GM18520 (cell line): ENCODE measurements around the gene PEX14.

Source experiments
- ATAC-seq: cut with Tn5 transposase; IDR thresholded peaks from one replicate; pipeline ENCODE4 v1.9.1; 2021; ENCODE audit not compliant: unreplicated experiment

PEX14 gene

DNA sequence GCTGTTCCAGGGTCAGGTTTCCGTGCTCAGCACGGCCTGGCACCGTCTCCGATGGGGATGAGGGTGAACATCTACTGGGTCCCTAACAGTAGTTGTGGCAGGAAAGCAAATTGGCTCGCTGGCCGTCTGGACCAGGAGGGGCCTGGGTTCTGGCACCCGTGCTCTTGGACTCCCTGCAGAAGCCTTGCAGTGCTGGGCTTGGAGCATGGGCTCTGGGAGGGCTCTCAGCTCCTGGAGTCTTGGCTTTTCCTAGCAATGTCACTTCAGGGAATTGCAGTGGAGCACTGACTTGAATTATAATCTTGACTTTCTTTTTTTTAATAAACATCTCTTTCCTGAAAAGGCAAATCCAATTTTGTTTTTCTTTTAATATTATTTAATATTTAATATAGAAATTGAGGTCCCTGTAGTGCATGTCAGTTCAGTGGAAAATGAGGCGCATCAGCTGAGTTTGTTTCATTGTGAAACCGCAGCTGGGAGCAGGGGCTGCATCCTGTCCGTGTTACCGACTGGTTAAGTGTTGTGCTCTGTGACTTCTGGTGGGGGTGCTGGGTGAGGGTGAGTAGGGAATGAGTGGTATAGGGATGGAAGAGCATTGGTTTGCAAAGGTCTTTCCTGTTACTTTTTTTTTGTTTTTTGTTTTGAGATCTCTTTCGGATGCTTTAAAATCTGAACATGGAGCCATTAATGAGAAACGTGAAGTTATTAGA, 64.1 kb downstream of the PEX14 start:
- ATAC-seq: no peak

DNA sequence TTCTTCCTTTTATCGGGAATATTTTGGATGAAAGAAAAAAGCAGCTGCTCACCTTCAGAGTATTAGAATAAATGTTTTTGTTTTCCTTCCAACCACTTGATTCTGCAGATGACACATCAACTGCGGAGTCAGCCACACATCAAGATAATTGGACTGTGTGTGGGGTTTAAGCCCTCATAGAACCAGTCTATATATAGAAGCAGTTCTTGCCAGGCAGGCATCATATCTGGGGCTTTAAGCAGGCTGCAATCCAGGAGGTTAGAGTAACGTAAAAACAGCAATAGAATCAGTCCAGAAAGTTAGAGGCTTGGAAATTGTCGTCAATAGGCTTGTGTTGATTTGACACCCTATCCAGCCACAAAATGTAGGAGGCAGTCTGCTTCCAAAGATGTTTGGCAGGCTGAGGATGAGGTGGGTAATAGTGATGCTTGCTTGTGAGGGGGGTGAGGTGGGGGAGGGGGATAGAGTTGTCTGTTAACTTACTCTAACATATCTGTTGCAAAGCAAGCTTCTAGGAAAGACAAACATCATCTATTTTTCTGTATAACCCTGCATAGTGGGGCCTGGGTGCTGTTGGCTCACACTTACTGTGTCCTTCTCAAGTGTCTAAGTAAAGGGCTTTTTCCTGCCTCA, 64.8 kb downstream of the PEX14 start:
- no peak for ATAC-seq

DNA sequence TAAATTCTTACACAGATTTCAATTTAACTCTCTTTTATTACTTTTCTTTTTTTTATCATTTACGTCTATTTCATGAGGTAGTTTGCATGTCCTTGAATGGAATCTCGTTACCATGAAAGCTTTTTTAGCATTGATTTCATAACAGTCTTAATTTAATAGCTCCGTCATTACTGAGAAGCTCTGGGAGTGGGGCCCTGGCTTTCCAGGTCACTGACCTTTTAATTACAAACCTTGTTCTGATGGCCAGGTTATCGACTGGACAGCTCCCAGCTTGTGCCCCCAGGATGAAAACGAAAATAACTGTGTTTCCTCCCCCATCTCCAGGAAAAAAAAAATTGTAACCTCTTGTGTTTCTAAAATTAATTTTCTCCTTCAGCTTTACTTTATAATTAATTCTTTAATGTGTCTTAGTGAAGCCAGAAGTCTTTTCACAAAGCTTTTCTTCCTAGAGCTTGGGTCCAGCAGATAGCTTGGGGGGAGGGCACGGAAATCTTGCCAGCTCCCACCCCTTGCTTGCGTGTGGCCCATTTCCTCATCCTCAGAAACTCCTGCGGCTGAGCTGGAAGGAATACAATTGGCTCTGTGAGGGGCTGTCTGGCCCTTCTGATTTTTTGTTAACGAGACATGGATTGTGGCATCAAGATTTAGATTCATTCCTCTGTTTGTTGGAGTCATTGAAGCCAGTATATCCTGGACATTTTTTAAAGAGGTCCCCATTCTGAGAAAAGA, 65.7 kb downstream of the PEX14 start:
- ATAC-seq: no peak

DNA sequence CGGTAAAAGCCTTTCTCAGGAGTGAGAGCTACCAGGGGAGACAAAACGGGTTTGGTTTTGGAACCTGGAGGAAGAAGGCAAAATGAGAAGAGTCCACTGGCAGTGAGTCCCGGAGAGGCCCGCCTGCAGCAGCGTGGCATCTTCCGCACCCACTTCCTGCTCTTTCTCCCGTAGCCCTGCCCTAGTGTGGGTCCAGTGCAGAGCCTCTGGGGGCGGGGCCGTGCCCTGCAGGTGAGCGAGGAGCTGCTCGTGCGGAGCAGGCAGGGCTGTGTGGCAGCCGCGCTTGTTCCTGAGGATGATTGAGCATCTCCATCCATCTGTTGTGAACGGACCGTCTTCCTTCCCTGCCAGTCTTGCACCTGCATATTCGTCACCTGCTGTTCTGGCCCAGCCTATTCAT, 66.5 kb downstream of the PEX14 start:
- ATAC-seq: no peak

DNA sequence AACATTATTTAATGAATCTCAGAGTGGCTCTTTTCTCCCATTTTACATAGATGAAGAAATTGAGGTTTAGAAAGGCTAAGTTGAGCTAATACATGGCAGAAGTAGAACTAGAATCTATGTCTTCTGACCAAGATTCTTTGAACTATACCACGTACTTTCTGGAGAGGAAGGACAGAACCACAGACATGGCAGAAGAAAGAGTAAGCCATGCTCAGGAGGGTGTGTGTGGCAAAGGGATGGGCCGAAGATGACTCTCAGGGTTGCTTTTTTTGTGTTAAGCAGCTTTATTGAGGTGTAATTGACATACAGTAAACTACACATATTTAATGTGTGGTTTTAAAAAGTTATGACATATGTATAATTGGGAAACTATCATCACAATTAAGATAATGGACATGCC, 69.5 kb downstream of the PEX14 start:
- ATAC-seq: no peak

DNA sequence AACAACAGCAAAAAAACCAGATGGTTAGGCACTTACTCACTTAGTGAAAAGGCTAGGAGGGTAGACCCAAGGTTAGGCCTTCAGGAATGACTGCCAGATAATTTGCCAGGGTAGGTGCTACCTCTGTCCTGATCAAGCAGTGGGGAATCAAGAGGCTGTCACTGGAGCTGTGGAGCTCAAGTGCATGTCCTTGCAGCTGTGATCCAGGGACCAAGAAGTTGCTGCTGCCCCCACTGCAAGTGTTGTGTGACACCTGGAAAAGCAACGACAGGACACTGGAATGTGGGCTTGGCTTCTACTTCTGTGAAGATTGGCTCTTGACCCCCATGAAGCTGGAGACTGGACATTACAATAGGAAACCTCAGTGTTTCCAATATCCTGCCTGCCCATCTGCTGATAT, 72.1 kb downstream of the PEX14 start:
- ATAC-seq: no peak

DNA sequence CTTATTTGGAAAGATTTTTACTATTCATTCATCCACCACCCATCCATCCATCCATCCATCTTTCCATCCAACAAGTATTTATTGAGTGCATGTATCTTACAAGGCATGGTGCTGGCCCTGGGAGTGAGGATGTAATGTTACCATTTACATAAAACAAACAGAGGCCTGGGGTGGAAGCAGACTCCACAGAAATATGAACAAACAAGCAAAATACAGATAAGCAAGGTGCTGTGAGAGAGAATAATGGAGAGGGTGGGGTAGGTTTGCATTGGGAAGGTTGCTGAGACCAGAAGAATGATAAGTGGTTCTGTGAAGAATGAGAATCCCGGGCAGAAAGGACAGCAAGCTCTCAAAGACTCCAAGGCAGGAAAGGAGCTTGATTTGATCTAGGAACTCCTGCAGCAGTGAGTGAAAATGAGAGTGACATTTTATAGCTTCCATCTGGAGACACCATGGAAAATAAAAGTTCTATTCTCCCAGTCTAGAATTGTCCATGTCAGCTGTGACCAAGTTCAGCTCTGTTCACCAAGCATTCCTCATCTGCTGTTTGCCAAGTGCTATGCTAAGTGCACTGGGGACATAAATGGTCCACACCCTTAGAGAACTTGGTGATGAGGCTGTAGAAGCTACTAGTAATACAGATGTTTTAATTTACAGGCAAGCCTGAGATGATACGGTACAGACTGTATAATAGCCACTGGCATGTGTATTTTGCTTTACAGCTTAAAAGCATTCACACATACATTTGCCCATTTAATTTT, 75.3 kb downstream of the PEX14 start:
- no peak for ATAC-seq

DNA sequence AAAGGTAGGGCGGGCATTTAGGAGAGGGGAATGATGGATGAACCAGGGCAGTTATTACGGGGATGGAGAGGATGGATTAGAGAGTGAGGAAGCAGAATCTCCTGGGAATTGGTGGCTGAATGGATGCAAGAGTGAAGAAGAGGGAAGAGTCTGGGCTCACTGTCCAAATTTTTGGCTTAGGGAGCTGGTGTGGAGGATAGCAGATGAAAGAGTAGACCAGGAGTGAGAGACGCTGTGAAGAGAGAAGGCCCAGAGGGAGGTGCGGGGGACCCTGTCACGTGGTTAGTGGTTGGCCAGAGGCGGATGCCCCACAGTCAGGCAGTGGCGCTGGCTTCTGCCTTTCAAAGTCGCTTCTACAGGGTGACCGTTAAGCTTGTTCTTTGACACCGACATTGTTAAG, 78.4 kb downstream of the PEX14 start:
- no peak for ATAC-seq

DNA sequence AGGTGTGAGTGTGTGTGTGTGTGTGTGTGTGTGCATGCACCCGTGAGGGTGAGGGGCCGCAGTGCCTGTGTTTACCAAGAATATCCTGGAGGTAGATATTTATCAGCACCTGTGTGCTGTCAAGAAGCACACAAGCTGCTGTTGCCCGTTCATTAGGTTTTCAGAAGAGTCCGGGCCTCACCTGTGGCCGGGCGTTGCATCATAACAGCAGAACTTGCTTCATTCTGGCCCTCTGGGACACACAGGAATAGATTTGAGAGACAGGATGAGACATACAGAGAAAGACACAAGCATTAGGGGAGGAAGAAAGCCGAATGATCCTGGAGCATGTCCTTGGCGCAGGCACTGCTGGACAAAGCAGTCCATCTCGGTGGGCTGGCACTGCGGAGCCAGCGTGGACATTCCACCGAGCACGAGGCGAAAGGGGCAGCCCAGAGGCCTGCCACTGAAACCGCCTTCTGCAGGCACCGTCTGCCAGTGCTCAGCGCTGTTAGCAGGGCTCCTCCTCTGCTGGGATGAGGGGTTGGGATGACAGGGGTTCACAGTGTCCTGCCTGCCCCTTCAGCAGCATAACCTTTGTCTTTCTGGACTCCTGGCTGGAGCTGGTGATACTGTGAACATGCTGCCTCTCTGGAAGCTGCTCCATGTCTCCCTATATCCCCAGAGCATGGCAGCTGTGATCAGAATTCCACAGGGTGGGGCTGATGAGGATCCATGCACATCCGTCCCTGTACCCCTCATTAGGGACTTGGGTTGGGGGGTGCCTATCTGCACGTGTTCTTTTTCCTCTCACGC, 81.1 kb downstream of the PEX14 start:
- no peak for ATAC-seq

DNA sequence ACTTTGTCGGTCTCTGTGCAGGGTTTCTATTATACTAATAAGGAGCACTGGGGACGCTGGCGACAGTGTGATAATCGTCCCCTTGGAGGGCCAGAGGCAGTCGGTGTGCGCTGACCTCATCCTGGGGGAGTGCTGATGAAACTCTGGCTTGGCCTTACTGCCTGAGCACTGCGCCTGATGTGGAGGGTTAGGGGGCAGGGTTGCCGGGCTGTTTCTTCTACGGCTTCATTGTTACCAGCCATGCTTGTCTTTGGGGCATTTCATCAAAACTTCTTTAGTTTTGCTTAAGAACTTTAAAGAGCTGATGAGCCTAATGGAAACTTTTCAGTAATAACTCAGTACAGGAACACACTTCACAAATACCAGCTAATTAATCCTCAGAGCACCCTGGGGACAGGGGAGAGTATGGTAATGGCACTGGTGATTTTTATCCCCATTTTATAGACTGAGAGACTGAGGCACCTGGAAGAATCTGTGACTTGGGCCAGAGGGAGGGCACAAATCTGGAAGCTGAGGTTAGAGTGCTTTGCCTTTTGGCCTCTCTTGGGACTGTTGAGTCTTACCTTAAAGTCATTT, 81.8 kb downstream of the PEX14 start:
- no peak for ATAC-seq

DNA sequence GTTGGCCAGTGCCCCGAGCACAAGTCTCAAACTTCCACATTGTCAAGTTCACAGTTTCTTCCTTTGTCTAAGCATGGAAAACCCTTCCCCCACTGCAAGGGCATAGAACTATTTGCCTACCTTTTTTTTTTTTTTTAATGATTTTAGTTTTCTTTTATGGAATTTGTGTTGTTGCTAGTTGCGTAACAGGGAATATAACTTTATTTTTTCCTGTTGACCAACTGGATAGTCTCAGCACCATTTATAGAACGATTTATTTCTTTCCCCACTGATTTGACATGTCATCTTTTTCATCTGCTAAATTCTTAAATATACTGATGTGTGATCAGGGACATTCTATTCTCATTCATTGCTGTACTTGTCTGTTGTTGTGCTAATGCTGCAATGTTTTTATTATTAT, 83.0 kb downstream of the PEX14 start:
- ATAC-seq: no peak

DNA sequence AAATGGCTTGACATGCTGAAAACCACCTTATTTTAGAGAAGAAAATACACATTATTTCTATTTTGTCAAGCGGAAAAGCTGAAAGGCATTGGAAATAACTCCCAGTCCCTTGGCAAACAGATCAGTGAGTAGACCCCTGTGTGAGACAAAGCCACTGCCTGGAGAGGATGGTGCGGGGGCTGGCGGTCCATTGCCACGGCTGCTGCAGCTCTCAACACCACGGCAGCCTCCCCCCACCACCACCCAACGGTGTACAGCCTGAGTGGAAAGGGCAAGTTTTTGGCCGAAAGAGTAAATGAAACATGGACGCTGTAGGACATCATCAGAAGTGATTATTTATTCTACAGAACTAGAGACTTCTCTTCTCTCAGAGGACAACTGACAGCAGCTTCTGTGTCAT, 84.6 kb downstream of the PEX14 start:
- no peak for ATAC-seq

DNA sequence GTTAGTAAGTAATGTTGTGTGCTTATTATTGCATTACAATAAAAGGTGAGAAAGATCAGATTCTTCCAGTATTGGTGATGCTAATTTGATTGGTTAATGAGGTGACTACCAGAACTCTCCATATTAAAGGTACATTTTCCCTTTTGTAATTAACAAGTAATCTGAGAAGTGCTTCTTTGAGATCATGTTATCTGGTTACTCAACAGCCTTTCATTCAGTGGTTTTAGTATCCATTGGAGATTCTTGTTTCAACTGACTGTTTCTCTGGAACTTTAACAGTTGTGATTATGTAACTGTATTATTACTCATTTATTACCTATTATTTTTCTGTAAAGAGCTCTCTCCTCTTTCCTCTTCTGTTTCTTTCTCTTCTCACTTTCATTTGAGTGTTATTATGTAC, 86.7 kb downstream of the PEX14 start:
- no peak for ATAC-seq

DNA sequence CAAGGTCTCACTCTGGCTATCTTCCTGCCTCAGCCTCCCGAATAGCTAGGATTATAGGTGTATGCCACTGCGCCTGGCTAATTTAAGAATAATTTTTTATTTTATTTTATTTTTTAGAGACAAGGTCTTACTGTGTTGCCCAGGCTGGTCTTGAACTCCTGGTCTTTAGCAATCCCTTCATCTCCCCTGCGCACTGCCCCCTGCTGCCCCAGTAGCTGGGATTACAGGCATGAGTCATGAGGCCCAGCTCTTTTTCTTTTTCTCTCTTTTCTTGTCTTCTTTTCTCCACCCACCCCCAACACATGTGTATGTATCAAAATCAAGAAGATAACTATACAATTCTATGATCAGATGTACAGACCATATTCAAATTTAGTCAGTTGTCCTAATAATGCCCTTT, 87.2 kb downstream of the PEX14 start:
- no peak for ATAC-seq

DNA sequence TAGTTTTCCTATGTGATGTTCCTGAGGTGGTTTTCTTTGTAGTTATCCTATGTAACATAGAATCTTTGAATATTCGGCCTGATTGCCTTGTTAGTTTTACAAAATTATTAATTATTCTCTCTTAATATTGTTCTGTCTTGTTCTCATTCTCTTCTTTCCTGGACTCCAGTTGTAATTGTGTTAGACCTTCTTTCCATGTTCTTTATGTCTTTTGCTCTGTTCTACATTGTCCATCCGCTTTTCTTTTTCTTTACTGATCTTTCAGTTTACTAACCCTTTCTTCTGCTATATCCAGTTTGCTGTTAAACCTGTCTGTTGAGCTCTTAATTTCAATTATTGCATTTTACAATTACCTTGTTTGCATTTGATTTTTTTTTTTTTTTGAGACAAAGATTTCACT, 89.3 kb downstream of the PEX14 start:
- ATAC-seq: no peak

DNA sequence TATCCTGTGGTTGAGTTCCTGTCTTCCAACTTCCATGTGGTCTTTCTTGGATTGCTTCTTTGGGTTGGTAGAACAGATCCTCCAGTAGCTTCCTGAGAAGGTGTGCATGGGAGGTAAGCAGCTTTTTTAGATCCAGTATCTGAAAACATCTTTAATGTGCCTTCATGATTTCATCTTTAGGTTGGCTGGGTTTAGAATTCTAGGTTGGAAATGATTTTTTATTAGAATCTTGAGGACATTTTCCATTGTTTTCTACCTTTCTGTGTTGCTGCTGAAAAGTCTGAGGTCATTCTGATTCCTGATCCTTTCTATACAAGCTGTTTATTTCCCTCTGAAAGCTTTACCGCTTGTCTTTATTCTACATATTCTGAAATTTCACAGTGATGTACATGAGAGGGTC, 94.8 kb downstream of the PEX14 start:
- ATAC-seq: no peak

DNA sequence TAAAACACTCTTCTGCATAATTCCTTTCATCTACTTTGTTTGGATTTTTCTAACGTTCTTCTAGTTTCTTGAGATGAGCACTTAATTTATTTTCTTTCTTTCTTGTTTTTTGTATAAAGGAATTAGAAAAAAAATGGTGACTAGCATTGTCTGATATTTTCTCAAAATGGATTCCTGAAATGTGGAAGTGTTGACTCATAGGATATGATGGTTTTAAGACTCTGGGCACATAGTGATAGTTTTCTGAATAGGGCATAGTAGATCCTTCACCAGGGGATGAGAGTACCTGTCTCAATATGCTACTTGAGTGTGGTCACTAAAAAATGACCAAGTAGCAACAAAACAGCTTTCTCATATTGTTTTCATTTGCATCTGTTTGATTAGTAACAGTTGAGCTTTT, 100.9 kb downstream of the PEX14 start:
- no peak for ATAC-seq

DNA sequence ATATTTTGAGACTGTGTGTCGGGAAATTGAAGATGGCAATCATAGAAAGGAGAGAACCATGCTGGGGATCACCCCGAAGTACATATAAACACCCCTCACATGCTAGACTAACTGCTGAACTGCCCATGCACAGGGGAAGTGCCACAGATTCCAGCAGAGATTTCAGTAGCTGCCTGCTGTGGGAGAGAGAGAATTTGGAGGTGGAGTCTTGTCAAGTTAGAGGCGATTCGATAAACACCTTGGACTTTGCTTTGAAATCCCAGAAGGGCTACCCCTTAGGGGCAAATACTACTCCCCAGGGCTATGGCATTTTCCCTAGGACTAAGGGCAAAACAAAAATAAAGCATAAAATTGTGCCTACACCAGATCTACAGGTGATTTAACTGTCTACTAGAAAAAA, 103.3 kb downstream of the PEX14 start:
- no peak for ATAC-seq

DNA sequence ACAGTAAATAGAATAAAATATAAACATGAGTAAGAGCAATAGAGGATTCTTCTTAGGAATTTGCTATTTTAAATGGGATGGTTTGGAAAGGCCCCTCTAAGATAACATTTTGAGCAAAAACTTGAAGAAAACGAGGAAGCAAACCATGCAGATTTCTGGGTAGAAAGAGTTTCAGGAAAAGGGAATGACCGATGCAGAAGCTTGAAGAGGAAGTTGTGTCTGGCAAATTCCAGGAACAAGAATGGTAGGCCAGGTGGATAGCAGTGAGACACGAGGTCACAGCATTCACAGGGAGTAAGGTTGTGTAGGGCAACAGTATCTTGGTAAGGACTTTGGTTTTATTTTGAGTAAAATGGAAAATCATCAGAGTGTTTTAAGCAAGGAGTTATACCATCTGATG, 108.9 kb downstream of the PEX14 start:
- no peak for ATAC-seq

DNA sequence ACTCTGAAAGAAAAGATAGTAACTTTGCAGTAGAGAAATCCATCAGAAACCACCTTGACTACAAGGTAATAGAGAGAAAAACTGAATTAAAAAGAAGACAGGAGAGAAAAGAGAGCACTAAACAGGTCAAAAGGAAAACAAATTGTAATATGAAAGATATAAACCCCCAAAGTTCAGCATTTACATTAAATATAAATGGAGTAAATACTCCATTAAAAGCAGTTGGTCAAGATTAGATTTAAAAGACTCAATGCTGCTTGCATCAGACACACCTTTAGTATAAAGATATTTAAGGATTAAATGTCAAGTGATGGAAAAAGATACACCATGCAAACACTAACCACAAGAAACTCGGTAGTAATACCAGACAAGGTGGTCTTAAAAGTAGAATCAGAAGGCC, 110.5 kb downstream of the PEX14 start:
- no peak for ATAC-seq

DNA sequence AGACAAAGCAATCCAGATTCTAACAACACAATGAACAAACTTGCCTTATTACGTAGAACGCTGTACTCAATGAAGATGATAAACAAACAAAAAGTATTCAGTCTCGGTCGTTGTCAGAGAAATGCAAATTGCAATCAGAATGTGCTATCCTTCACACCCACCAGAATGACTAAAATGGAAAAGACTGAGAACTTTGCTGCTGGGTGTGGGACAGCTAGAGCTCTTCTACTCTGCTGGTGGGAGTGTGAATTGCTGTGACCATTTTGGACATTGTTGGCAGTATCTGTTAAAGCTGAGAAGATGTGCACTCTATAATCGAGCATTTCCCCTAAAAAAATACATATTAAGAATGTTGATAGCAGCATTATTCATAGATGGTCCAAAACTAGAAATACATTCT, 111.4 kb downstream of the PEX14 start:
- ATAC-seq: no peak
